Measurements from ENCODE around the gene SOX13.

DNA sequence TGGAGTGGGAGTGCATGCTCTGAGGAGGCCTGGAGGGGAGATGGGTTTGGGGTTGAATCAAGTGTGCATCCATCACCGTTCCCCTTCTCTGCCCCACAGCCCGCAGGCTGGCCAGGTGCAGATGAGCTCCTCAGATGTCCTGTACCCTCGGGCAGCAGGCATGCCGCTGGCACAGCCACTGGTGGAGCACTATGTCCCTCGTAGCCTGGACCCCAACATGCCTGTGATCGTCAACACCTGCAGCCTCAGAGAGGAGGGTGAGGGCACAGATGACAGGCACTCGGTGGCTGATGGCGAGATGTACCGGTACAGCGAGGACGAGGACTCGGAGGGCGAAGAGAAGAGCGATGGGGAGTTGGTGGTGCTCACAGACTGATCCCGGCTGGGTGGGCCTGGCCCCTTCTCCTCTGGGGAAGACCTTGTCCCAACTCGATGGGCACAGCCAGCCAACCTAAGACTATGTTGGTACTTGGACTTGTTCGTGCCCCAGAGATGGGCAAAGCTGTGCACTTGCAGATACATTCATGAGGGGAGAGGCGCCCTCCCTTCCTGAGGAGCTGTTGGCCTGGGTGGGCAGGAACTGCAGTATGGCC lies 52.9 kb downstream of the SOX13 start:
- TF ChIP-seq, protein P1, sequence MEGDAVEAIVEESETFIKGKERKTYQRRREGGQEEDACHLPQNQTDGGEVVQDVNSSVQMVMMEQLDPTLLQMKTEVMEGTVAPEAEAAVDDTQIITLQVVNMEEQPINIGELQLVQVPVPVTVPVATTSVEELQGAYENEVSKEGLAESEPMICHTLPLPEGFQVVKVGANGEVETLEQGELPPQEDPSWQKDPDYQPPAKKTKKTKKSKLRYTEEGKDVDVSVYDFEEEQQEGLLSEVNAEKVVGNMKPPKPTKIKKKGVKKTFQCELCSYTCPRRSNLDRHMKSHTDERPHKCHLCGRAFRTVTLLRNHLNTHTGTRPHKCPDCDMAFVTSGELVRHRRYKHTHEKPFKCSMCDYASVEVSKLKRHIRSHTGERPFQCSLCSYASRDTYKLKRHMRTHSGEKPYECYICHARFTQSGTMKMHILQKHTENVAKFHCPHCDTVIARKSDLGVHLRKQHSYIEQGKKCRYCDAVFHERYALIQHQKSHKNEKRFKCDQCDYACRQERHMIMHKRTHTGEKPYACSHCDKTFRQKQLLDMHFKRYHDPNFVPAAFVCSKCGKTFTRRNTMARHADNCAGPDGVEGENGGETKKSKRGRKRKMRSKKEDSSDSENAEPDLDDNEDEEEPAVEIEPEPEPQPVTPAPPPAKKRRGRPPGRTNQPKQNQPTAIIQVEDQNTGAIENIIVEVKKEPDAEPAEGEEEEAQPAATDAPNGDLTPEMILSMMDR (IDR thresholded peaks at IDR 0.05) = no peak
- TF ChIP-seq POLR2A (IDR thresholded peaks at IDR 0.05) = no peak
